NCI-H1417 (cell line): ENCODE results near the gene WNT7A.

Experiments used
- DNase-seq, 3 experiments: peaks; one replicate each; lab custom pipeline; 2025; lab: John Stamatoyannopoulos, UW

WNT7A gene

DNA sequence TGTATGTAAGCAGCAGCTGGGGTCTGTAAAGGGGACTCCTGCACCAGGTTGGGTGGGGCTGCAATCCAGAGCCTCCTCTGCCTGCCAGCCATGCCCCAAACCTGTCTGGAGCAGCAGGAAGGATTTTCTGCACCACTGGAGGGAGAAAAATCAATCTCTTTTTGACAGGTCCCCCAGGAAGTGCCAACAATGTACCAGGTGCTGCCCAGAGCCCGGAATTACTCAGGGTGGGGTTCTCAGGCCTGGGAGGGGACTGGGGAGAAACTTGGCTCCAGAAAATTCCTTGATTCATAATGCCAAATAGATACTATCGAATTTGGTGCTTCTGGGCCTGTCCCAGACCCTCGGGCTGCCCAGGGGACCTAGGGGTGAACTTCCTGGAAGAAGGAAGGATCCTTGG, 52.6 kb downstream of the WNT7A start:
- DNase-seq: no peak

DNA sequence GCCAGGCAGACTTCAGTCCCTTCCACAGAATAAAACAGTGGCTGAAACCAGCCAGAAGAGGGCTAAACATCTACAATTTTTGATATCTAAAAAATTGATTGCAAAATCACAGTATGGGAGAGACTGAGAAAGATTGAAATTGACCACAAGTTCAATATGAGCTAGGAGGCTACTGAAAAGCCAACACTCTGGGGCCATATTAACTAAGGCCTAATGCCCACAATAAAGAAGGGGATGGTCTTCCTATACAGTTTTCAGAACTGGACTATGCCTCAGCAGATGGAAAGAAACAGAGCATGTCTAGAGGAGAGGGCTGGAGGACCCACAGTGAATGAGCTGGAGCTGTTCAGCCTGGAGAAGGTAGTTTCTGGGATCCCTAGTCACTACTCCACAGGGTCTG, 53.2 kb downstream of the WNT7A start:
- DNase-seq: no peak

DNA sequence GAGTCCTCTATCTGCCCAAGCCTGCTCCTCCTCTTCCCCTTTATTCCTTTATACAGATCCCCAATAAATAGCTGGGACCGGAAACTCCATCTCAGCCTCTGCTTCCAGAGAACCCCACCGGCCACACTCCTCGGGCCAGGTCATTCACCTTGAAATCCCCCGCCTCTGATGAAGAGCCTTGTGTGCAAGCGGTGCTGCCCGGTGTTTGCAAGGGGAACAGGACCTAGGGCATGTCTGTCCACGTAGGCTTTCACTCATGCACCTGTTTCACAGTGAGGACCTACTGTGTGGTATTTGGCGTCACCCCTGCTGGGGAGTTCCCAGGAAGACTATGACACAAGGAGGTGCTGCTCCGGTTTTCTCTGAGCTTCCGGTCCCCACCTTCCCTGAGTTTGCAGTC, 54.0 kb downstream of the WNT7A start:
- no peak for DNase-seq

DNA sequence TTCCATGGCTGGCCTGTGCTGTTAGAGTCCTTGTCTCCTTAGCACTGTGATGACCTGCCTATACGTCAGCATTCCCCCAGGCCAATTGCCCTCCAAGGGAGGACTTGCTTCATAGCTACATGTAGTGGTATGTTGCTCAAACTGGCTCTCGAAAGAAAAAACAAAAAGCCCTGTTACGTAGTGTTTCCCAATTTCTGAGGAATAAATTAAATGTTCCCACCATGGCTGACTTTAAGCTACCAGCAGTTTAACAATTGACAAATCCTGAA, 54.6 kb downstream of the WNT7A start:
- DNase-seq: no peak

DNA sequence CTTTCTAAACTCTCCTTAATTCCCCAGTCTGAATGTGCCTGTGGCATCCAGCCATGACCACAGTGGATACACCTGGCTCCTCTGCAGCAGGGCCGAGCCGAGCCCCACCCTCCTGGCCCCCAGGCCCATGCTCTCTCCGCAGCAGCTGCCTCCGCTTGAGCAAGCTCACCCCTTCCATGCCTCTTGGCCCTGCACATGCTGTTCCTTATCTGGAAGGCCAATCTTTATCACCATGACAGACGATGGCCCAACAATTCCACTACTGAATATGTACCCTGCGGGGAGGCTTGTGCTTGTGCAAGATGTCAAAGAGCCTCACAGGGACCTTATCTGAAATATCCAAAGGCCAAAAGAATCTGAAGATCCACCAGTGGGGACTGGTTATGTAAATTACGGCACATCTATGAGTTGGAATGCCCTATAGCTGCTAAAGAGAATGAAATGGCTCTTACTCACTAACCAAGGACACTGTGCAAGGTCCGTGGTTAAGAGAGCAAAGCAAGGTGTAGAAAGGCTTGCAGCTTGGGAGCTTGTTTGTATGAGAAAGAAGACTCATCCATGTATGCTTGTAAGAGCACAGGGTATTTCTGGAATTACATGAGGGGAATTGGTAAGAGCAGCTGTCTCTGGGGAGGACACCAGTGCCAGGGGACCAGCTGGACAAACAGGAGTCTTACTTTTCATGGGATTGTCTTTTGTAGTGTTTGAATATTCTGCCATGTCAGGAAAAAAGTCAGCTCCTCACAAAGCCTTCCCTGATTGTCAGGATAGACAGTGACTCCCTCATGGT, 55.2 kb downstream of the WNT7A start:
- no peak for DNase-seq

DNA sequence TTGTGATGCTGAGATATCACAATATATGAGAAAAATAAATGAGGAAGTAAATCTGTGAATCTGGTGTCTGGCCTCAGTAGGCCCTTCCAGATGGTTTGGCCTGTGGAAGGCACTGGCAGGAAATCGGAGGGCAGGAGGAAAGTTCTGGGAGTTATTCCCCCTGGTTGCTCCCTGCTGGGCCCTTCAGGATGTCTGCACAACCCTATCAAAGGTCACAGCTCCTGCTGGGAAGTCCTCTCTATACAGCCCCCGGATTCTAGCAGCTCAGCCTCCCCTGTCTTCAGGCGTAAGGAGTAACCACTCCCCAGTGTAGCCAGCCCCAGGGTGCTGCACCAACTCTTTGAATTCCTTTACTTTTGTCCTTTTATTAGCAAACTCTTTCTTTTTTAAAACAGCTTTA, 56.2 kb downstream of the WNT7A start:
- DNase-seq: no peak

DNA sequence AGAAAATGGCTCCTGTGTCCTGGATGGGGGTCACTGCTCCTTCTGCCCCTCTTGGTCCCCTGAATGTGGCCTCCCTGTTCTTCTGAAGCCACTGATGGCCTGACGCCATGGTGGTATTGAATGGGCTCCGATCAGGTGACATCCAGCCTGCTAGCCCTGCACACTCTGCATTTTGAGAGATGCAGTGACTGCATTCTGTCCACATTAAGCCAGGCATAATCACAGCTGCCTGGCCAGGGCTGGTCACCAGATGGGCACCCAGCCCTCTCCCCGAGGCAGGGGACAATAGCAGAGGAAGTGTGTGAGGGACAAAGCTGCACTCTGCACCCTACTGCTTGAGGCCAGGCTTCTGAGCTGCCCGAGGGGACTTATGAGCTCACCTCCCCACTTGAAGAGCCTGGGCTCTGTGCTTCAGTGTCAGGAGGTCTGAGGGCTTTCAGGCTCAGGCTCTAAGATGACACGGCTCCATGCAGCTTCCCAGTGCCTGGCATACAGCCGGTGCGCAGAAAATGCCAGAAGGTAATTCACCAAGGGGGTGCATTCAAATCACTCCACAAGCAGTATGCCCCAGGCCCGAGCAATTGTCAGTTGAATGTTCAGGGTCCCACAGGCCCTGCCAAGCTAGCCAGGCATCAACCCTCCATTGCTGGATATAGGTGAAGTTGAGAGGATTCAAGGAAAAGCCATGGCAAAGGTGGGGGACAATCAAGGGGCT, 56.8 kb downstream of the WNT7A start:
- no peak for DNase-seq

DNA sequence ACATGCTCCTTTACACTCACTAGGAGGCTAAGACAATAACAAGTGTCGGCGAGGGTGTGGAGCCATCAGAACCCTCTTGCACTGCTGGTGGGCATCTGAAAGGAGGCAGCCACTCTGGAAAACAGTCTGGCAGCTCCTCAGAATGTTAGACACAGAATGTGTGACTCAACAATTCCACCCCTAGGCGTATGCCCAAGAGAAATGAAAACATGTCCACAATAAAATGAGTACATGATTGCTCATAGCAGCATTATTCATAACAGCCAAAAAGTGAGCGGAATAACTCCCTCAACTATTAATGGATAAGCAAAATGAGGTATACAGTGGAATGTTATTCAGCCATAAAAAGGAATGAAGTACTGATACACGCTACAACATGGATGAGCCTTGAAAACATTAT, 57.8 kb downstream of the WNT7A start:
- no peak for DNase-seq

DNA sequence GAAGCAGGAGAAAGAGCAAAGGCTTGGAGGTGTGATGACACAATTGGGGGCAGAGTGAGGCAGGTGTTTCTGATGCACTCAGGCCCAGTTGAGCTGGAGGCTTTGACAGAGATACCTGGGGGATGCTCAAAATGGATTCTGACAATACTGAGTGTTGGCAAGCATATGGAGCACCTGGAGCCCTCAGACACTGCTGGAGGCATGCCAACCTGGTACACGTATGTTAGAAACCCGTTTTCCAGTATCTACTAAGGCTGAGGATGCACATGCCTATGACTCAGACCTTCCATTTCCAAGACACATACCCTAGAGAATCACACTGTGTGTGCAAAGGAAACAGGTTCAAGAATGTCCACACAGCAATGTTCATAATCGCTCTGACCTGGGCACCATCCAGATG, 58.7 kb downstream of the WNT7A start:
- DNase-seq: no peak

DNA sequence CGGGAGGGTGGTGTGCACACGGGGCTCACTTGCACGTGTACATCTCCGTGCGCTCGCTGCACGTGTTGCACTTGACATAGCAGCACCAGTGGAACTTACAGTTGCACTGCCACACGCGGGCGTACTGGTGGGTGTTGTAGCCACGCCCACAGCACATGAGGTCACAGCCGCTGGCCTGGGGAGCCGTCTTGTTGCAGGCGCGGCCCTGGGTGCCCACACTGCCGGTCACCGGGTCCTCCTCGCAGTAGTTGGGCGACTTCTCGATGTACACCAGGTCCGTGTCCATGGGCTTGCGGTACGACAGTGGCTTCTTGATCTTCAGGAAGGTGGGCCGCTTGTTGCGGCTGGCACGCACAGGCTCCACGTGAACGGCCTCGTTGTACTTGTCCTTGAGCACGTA, 61.0 kb downstream of the WNT7A start:
- DNase-seq: no peak

DNA sequence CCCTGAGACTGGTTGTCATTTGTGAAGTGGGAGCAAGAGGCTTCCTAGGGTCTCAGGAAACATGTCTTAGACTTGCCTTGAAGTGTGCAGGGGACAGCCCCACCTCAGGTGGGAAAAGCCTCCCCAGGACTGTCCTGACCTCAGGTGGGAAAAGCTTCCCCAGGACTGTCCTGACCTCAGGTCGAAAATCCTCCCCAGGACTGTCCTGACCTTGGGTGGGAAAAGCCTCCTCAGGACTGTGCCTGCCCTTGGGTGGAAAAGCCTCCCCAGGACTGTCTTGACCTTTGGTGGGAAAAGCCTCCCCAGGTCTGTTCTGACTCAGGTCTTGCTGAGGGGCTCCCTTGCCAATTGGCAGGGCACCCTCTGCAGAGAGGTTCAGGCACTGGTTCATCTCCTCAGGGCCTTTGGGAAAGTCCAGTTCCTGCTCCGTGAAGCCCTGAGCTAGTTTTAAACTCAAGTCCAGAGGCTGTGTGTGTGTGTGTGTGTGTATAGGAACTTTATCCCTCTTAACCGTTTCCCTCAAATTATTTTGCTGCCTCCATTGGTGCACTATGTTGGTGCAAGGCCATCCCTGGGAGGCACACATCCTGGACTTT, 64.7 kb downstream of the WNT7A start:
- no peak for DNase-seq

DNA sequence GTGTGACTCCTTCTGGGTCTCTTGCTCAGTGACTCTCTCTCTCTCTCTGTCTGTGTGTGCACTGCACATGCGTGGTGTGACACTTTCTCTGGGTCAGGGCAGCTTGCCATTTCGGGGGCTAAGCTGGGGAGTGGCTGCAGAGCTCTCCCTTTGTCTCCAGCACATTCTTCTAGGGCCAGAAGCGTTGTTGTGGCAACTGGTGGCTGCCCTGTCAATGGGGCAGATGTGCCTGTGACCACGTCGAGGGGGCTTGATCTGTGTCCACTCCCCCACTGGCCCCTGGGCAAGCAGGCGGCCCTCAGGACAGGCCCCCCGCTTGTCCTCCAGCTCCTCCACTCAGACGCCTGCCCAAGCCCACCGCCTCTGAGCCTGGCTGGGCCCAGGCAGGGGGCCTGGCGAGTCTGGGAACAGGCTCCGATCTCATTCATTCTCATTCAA, 67.8 kb downstream of the WNT7A start:
- DNase-seq: no peak

DNA sequence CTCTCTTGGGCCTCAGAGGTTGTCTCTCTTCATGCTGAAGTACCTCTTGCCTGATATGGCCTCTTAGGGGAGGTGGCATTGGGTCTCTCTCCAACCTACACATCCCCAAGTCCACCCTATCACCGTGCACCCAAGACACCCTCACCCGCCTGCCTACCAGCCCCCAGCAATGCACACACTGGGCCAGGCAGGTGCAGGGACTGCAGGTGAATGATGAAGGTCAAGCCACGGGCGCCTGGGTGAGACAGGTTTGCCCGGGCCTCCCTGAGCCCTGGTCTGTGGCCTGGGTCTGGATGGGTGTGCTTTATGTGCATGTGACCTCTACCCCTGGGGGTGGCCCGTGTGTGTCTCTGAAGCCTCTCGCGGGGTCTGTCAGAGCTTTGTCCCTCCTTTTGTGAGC, 68.3 kb downstream of the WNT7A start:
- DNase-seq: no peak

DNA sequence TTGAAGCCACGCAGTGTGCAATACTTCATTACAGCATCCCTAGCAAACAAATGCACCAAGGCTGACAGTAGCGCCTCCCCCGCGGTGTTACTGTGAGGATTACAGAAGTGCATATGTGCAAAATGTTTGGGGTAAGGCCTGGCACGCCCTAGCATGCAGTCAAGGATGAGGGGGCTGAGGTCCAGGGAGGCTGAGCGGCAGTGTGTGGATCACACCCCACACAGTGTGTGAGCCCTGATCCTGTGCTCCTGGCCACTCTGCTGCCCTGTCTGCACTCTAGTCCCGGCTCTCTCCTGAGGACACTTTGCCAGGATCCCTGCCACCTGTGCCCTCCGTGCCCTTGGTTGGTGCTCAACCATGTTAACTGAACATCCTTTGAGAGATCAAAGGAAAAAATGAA, 71.3 kb downstream of the WNT7A start:
- no peak for DNase-seq

DNA sequence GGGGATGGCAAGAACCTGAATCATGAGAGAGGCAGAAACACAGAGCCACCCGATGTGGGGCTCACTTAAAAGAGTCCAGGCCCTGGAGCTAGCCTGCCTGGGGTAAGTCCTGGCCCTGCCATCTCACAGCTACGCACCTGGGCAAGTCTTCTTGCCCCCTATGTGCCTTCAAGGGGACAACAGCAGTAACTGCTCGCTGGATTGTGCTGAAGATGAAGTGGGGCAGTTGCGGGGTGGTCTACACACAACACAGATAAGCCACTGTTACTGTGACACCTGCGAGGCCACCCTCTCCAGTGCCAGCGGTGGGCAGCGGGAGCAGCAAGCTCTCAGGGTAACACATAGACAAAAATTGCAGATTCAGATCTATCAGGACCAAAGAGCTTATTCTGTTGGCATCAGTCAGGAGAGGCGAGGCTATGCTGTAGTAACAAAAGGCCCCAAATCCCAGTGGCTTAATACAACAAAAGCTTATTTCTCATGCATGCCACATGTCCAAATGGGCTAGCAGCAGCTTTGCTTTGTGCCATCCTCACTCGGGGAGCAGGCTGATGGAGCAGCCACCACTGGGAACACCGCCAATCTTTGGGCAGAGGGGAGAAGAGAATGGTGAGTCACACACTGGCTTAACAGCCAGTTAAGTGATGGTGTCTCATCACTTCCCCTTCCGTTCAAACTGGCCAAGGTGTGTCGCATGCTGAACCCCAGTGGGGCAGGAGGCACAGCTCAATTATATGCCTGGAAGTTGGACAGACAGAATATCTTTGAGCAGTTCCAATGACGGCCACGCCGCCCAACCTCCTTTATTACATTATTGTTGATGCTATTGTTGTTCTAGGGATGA, 78.3 kb downstream of the WNT7A start:
- no peak for DNase-seq

DNA sequence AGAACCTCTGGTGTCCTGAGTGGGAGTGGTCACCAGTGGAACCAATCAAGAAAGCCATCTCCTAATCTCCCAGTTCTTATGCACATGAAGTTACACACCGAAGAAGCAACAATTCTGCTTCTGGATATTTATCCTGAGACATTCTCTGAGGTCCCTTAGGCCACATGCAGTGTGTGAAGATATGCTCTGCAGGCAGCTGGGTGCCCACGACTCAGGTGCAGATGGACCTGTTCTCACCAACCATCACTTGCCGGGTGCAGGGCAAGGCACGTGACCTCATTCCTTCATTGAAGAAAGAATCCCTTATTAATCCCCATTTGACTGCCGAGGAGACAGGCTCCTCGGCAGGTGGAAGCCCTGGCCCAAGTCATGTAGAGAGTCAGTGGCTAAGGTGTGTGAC, 79.8 kb downstream of the WNT7A start:
- DNase-seq: no peak

DNA sequence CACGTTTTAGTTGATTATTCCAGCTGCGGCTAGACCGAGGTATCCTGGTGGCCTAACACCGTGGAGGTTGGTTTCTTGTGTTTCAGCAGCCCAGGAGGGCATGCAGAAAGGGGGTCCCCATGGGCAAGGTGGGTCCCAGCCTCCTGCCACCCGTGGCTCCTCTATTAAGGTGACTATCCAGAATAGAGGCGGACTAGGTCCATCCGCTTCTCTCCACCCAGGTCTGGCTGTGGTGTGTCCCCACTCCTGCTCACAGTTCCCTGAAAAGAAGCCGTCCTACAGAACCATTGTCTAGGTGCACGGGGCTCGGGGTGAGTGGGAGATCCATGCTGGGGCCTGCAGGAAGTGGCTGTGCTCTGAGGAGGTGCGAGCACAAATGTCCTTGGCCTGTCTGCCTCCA, 81.5 kb downstream of the WNT7A start:
- DNase-seq: no peak

DNA sequence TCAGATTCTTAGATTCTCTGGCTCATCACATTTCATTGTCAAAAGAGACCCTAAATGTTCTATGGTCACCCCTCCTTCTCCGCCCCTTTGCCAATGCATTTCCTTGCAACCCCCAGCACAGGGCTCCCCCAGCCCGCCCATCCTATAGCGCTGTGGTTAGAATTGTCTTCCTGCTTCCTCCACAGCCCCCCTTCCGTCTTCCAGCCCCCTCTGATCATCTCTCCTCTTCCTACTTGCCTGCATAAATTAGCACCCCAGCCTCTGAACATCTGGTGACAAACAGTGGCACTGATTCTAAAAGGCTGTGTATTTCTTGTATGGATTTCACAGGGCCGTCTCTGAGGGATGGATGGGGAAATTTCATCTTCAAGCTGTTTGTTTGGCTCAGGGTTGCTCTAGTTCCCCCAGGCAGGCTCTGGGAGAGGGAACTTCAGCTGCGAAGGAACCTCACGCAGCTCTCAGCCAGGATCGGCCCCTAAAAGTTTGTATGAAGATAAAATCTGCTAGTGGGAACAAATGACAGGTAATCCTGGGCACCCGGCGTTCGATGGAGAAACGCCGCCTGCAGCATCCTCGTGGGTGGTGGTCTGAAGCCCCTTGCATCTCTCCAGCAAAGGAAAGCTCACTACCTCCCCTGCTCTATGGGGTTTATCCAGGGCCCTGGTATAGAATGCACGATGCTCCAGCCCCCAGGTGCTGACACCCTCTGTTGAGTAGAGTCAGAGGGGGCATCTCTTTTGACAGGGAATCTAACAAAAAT, 83.0 kb downstream of the WNT7A start:
- no peak for DNase-seq

DNA sequence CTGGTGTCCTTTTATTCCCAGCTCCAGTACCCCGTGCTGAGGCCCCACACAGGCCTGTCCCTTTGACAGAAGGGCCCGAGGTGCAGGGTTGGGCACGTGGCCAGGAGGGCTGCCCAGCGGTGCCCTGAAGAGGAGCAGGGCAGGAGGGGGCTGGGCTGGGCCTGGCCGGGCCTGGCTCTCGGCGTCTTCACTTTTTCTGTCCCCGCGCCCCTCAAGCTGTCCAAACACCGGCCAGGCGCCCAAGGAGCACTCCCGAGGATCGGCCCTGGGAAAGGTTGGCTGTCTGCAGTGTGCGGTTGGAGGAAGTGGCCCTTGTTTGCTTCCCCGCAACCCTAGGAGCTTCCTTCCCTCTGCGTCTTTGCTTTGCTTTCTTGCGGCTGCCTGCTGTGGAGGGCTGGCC, 84.1 kb downstream of the WNT7A start:
- no peak for DNase-seq

DNA sequence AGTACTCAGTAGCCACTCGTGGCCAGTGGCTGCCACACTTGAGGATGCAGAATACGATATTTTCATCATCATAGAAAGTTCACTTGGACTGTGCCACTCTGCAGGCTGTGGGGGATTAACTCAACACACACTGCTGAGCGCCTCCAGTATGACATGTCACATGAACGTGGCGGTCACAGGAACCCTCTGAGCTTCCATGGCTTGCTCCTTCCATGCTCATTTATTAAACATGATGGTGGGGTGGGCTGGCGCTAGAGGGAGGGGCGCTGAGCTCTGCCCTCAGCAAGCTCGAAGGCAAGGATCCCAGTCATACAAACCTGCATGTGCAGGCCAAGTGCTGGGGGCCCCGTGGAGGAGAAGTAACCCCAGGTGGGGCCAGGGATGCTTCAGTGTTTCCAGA, 85.5 kb downstream of the WNT7A start:
- no peak for DNase-seq

DNA sequence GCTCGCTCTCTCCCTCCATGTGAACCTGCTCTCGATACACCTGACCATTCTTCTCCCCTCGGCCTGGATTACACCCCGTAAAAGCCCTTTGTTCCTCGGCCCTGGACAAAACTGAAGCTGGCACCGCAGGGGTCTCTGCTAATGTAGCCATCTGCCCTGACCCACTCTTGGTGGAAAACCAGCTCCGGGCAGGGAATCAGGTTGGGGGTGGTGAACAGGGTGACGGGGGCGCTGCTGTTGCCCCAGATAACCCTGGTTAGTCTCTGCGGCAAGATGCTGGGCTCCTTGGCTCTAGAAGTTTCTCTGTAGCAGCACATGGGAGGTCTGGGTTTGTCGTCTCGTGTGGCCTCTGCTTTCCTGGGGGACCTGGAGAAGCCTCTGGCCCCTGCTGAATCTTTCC, 86.4 kb downstream of the WNT7A start:
- DNase-seq: no peak
